ENCODE data around the gene RIMS1. TPM values are rescaled to one million over a fixed set of nuclear protein-coding genes. Genes with fewer than 3 reads are reported as not detected.

The RIMS1 gene
- total RNA-seq, 1 experiment from 2014 or later, result 1.1 TPM

DNA sequence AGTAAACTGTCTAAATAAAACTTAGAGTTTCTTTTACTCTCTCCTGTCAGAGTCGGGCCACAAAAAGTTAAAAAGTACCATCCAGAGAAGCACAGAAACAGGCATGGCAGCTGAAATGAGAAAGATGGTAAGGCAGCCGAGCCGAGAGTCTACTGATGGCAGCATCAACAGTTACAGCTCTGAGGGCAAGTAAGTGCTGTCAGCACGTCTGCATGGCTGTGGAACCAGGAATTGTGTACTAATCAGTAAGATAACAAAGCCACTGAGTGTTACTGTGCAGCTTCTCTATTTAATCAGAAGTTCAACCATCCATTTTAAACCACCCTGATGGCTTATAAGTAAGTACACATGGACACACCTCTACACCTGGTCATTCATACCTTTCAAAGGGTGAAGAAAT is 504.2 kb downstream of the RIMS1 start (continued):
- TF ChIP-seq JAZF1 (CRISPR knock-in tag; IDR thresholded peaks at IDR 0.05) (no peak), NR3C1 (CRISPR knock-in tag; conservative IDR thresholded peaks at IDR 0.05; ENCODE audit: low read depth) (no peak), RORB (CRISPR knock-in tag; IDR thresholded peaks at IDR 0.05) (no peak)
- TF ChIP-seq, protein P1, sequence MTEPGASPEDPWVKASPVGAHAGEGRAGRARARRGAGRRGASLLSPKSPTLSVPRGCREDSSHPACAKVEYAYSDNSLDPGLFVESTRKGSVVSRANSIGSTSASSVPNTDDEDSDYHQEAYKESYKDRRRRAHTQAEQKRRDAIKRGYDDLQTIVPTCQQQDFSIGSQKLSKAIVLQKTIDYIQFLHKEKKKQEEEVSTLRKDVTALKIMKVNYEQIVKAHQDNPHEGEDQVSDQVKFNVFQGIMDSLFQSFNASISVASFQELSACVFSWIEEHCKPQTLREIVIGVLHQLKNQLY (CRISPR knock-in tag; IDR thresholded peaks at IDR 0.05), result no peak

GRCh38 chr6:72401865-72402264 is 515.5 kb downstream of the RIMS1 start:
- ATAC-seq (no peak), DNase-seq (ENCODE audit: low spot score) (no peak)
- Mint-ChIP-seq H3K4me1 (no peaks in the 10 kb centered on the region), H3K27ac (no peak overlapping the region), H3K27me3 (ENCODE audit: low read depth) (no peaks in the 10 kb centered on the region), H3K9me3 (peaks cover 7% of the 10 kb centered on the region; the same call in 1 of the 2 replicates), H3K36me3 (no peaks in the 10 kb centered on the region), H3K4me3 (no peak overlapping the region)
- POLR2A ChIA-PET, result no interaction called here
- TF ChIP-seq RELA (CRISPR knock-in tag; IDR thresholded peaks at IDR 0.05; ENCODE audit: borderline replicate concordance) (no peak), NR1H2 (CRISPR knock-in tag; IDR thresholded peaks at IDR 0.05) (no peak), JUN (CRISPR knock-in tag; IDR thresholded peaks at IDR 0.05) (no peak), TCF7 (CRISPR knock-in tag; IDR thresholded peaks at IDR 0.05; ENCODE audit: low read depth) (no peak), ZBTB43 (CRISPR knock-in tag; IDR thresholded peaks at IDR 0.05) (no peak), CREB1 (CRISPR knock-in tag; IDR thresholded peaks at IDR 0.05) (no peak), SP1 (CRISPR knock-in tag; conservative IDR thresholded peaks at IDR 0.05) (no peak), PRRX2 (CRISPR knock-in tag; IDR thresholded peaks at IDR 0.05) (no peak), SMAD4 (CRISPR knock-in tag; IDR thresholded peaks at IDR 0.05) (no peak), E2F4 (CRISPR knock-in tag; IDR thresholded peaks at IDR 0.05; ENCODE audit: borderline replicate concordance, low read depth) (no peak), ZNF416 (CRISPR knock-in tag; IDR thresholded peaks at IDR 0.05) (no peak), AR (CRISPR knock-in tag; IDR thresholded peaks at IDR 0.05) (no peak), GRHL2 (CRISPR knock-in tag; IDR thresholded peaks at IDR 0.05; ENCODE audit: insufficient replicate concordance, severe bottlenecking) (no peak), NFE2L1 (CRISPR knock-in tag; IDR thresholded peaks at IDR 0.05) (no peak), ZMAT4 (CRISPR knock-in tag; IDR thresholded peaks at IDR 0.05) (no peak), CBFB (CRISPR knock-in tag; IDR thresholded peaks at IDR 0.05; ENCODE audit: low read depth) (no peak)
- TF ChIP-seq, protein P2, sequence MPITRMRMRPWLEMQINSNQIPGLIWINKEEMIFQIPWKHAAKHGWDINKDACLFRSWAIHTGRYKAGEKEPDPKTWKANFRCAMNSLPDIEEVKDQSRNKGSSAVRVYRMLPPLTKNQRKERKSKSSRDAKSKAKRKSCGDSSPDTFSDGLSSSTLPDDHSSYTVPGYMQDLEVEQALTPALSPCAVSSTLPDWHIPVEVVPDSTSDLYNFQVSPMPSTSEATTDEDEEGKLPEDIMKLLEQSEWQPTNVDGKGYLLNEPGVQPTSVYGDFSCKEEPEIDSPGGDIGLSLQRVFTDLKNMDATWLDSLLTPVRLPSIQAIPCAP (CRISPR knock-in tag; IDR thresholded peaks at IDR 0.05), result no peak
- TF ChIP-seq, protein P3, sequence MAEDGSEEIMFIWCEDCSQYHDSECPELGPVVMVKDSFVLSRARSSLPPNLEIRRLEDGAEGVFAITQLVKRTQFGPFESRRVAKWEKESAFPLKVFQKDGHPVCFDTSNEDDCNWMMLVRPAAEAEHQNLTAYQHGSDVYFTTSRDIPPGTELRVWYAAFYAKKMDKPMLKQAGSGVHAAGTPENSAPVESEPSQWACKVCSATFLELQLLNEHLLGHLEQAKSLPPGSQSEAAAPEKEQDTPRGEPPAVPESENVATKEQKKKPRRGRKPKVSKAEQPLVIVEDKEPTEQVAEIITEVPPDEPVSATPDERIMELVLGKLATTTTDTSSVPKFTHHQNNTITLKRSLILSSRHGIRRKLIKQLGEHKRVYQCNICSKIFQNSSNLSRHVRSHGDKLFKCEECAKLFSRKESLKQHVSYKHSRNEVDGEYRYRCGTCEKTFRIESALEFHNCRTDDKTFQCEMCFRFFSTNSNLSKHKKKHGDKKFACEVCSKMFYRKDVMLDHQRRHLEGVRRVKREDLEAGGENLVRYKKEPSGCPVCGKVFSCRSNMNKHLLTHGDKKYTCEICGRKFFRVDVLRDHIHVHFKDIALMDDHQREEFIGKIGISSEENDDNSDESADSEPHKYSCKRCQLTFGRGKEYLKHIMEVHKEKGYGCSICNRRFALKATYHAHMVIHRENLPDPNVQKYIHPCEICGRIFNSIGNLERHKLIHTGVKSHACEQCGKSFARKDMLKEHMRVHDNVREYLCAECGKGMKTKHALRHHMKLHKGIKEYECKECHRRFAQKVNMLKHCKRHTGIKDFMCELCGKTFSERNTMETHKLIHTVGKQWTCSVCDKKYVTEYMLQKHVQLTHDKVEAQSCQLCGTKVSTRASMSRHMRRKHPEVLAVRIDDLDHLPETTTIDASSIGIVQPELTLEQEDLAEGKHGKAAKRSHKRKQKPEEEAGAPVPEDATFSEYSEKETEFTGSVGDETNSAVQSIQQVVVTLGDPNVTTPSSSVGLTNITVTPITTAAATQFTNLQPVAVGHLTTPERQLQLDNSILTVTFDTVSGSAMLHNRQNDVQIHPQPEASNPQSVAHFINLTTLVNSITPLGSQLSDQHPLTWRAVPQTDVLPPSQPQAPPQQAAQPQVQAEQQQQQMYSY (CRISPR knock-in tag; IDR thresholded peaks at IDR 0.05), result no peak
- TF ChIP-seq, protein P4, sequence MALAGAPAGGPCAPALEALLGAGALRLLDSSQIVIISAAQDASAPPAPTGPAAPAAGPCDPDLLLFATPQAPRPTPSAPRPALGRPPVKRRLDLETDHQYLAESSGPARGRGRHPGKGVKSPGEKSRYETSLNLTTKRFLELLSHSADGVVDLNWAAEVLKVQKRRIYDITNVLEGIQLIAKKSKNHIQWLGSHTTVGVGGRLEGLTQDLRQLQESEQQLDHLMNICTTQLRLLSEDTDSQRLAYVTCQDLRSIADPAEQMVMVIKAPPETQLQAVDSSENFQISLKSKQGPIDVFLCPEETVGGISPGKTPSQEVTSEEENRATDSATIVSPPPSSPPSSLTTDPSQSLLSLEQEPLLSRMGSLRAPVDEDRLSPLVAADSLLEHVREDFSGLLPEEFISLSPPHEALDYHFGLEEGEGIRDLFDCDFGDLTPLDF (CRISPR knock-in tag; IDR thresholded peaks at IDR 0.05), result no peak
- TF ChIP-seq, protein P5, sequence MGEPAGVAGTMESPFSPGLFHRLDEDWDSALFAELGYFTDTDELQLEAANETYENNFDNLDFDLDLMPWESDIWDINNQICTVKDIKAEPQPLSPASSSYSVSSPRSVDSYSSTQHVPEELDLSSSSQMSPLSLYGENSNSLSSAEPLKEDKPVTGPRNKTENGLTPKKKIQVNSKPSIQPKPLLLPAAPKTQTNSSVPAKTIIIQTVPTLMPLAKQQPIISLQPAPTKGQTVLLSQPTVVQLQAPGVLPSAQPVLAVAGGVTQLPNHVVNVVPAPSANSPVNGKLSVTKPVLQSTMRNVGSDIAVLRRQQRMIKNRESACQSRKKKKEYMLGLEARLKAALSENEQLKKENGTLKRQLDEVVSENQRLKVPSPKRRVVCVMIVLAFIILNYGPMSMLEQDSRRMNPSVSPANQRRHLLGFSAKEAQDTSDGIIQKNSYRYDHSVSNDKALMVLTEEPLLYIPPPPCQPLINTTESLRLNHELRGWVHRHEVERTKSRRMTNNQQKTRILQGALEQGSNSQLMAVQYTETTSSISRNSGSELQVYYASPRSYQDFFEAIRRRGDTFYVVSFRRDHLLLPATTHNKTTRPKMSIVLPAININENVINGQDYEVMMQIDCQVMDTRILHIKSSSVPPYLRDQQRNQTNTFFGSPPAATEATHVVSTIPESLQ (CRISPR knock-in tag; IDR thresholded peaks at IDR 0.05), result no peak
- CTCF ChIA-PET, result interaction anchor here (1.4 kb wide), 1 partner anchor 218 kb away, joined by 3 read pairs; no protein-coding TSS in a partner anchor

Data from WTC11 (cell line).